ENCODE results near the gene FAM117A. TPM values are rescaled to one million over a fixed set of nuclear protein-coding genes. Genes with fewer than 3 reads are reported as not detected.

Gene FAM117A
- total RNA-seq, 1 donor from 2014 or later, result 3.3 TPM

DNA sequence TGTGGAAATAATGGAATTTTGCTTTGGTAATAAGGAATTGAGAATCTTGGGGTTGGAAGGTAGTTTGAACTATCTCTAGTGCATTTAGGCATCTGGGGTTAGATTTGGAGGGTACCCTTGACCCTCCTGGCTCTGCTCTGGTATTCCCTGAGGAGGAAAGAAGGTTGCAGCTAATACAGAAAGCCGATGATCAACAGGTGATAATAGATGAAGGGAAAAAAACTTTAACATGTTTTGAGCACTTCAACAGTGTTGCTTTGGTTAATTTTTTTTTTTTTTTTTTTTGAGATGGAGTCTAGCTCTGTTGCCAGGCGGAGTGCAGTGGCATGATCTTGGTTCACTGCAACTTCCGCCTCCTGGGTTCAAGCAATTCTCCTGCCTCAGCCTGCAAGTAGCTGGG lies 29.4 kb upstream of the FAM117A start:
- Mint-ChIP-seq H3K9me3 (ENCODE audit: low read depth) (no peaks in the 10 kb centered on the region), H3K27ac (ENCODE audit: unreplicated experiment) (no peak overlapping the region), H3K27me3 (ENCODE audit: low read depth) (no peaks in the 10 kb centered on the region), H3K4me3 (ENCODE audit: unreplicated experiment) (no peak overlapping the region), H3K4me1 (ENCODE audit: low read depth) (peaks cover 30% of the 10 kb centered on the region), H3K36me3 (ENCODE audit: low read depth) (peaks cover 17% of the 10 kb centered on the region)
- no peak for DNase-seq (ENCODE audit: low spot score)
- TF ChIP-seq, protein P1, sequence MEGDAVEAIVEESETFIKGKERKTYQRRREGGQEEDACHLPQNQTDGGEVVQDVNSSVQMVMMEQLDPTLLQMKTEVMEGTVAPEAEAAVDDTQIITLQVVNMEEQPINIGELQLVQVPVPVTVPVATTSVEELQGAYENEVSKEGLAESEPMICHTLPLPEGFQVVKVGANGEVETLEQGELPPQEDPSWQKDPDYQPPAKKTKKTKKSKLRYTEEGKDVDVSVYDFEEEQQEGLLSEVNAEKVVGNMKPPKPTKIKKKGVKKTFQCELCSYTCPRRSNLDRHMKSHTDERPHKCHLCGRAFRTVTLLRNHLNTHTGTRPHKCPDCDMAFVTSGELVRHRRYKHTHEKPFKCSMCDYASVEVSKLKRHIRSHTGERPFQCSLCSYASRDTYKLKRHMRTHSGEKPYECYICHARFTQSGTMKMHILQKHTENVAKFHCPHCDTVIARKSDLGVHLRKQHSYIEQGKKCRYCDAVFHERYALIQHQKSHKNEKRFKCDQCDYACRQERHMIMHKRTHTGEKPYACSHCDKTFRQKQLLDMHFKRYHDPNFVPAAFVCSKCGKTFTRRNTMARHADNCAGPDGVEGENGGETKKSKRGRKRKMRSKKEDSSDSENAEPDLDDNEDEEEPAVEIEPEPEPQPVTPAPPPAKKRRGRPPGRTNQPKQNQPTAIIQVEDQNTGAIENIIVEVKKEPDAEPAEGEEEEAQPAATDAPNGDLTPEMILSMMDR (IDR thresholded peaks at IDR 0.05), result no peak

DNA sequence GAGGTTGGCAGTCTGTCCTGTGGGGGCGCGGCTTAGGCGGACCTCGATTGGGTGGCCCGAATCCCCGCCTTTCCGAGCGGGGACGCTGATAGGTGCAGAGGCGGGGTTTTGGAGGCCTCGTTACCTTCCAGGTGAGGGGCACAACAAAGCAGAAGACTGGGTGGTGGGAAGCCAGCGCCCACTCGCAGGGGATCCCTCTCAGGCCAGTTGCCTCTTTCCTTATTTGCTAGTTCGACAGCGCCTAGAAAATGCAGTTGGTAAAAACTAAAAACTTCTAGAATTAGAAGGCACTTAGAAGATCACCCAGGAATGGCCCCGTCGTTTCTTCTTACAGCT lies 25.3 kb upstream of the FAM117A start:
- Mint-ChIP-seq H3K4me1 (ENCODE audit: low read depth) (peaks cover 40% of the 10 kb centered on the region), H3K9me3 (ENCODE audit: low read depth) (no peaks in the 10 kb centered on the region), H3K4me3 (ENCODE audit: unreplicated experiment) (peak overlapping the region; percentile 93), H3K27ac (ENCODE audit: unreplicated experiment) (peak overlapping the region; percentile 99), H3K27me3 (ENCODE audit: low read depth) (no peaks in the 10 kb centered on the region), H3K36me3 (ENCODE audit: low read depth) (peaks cover 12% of the 10 kb centered on the region)
- no peak for DNase-seq (ENCODE audit: low spot score)
- TF ChIP-seq, protein P1 (IDR thresholded peaks at IDR 0.05), result no peak

DNA sequence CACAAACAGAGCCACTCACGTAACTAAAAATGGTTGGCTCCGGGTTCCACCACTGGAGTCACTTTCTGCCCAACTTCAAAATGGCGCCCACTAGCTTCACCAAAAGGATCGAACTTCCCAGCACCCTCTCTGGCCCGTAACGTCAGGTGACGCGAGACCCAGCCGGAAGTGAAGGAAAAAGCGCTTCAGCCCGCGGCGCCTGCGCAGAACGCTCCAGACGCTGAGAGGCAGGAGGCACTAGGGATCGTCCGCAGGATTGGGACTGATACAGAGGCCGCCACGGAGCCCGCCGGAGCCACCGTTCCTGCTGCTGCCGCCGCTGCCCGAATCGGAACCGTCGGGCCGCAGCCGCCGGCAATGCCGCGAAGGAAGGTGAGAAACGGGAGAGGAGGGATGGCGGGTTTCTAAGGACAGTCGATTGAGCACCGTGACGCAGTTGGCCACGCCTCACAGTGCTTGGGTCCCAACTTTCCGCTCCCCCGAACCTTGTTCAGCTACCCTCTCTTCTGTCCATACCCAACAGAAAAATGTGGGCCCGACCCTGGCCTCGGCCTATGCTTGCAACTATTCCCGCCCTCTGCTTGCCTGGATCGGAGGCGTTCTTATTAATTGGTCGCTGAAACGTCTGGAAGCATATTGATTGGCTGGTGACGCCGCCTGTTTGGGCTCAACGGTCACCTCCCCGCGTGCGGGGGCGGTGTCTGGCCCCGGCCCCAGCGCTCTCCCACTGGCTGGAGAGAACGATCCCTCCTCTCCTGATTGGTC lies 24.7 kb upstream of the FAM117A start, which contains the start of gene KAT7:
TSS of gene KAT7 (plus strand) at position 204 of the 765 bp plus-strand sequence. CDS start at position 358, 154 bp downstream.
- peak; percentile 99 for DNase-seq (ENCODE audit: low spot score)
- Mint-ChIP-seq H3K27me3 (ENCODE audit: low read depth) (no peaks in the 10 kb centered on the region), H3K9me3 (ENCODE audit: low read depth) (no peaks in the 10 kb centered on the region), H3K36me3 (ENCODE audit: low read depth) (peaks cover 12% of the 10 kb centered on the region), H3K4me3 (ENCODE audit: unreplicated experiment) (peak within 1 kb of the TSS; percentile 93), H3K27ac (ENCODE audit: unreplicated experiment) (peak within 1 kb of the TSS; percentile 99), H3K4me1 (ENCODE audit: low read depth) (peaks cover 40% of the 10 kb centered on the region)
- TF ChIP-seq, protein P1 (IDR thresholded peaks at IDR 0.05), result no peak

DNA sequence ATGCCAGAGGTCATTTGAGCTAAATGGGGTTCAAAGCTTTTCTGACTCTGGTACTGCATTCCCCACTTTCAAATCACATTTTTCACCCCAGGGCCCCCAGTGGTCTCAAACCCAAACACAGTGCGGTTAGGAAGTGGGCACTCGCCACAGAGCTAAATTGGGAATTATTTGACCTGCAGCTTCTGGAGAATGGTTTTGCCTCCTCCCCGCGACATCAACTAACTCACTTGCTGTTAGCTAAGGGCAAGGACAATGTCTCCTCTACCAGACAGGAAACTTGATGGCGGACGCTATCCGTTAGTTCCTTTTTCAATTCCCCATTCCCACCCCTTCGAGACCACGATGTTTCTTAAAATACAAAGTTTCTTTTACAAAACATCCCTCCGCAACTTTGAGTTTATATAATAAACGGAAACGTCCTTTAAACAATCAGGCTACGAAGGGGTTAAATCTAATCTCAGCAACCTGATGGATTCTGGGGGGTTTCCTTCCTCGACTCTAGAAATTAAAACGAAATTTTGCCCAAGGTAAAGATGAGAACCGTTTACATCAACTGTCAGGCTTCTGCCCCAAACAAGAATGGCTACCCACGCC lies 24.1 kb upstream of the FAM117A start:
- peaks cover 9% of the 10 kb centered on the region for H3K36me3 Mint-ChIP-seq (ENCODE audit: low read depth)
- TF ChIP-seq, protein P1 (IDR thresholded peaks at IDR 0.05), result no peak
- H3K4me1 Mint-ChIP-seq (ENCODE audit: low read depth), result peaks cover 46% of the 10 kb centered on the region
- peak overlapping the region; percentile 99 for H3K27ac Mint-ChIP-seq (ENCODE audit: unreplicated experiment)
- H3K4me3 Mint-ChIP-seq (ENCODE audit: unreplicated experiment), result peak overlapping the region; percentile 93
- DNase-seq (ENCODE audit: low spot score), result no peak
- no peaks in the 10 kb centered on the region for H3K9me3 Mint-ChIP-seq (ENCODE audit: low read depth)
- H3K27me3 Mint-ChIP-seq (ENCODE audit: low read depth), result no peaks in the 10 kb centered on the region

DNA sequence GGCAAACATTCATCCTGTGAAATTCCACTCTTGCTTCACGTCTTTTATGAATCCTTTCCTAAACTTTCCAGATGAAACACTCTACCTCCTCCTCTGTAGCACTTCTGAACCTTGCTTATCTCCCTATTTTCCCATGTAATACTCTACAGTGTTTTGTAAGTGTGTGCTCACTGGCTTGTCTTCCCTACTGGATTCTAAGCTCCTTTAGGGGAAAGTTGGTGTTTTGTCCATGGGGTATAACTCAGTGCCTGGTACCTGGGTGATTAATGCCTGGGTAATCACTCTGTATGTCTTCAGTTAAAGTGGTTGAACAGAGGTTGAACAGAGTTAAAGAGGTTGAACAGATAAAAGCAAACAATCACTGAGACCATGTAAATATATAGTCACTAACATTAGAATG lies 20.7 kb upstream of the FAM117A start:
- Mint-ChIP-seq H3K27me3 (ENCODE audit: low read depth) (no peaks in the 10 kb centered on the region), H3K9me3 (ENCODE audit: low read depth) (no peaks in the 10 kb centered on the region), H3K36me3 (ENCODE audit: low read depth) (no peaks in the 10 kb centered on the region), H3K4me3 (ENCODE audit: unreplicated experiment) (no peak overlapping the region), H3K4me1 (ENCODE audit: low read depth) (peaks cover 29% of the 10 kb centered on the region), H3K27ac (ENCODE audit: unreplicated experiment) (no peak overlapping the region)
- TF ChIP-seq, protein P1 (IDR thresholded peaks at IDR 0.05), result no peak
- no peak for DNase-seq (ENCODE audit: low spot score)

Data from chondrocyte (in vitro differentiated cells).